HG02981 (cell line): ENCODE measurements around the gene EGFL7.

ENCODE experiments used
- ATAC-seq: cut with Tn5 transposase; IDR thresholded peaks from one replicate; pipeline ENCODE4 v1.9.1; 2021; ENCODE audit warnings: mild to moderate bottlenecking, moderate library complexity; ENCODE audit not compliant: unreplicated experiment

EGFL7 gene

DNA sequence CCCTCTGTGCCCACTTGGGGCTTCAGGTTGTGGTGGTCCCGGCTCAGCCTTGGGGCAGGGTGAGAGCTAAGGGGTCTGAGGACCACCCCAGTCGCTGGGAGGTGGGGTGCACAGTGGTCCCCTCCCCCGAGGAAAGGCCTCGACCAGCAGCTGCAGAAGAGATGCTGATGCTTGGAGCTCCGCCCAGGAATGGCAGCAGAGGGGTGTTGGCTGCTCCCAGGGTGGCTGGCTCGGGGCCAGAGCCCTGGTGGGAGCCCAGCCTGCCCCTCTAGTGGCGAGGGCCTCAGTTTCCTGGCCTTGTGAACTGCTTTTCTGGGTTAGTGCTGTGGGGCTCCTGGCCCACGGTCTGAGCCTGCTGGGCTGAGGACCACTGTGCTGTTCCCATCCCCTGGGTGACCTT is 50.8 kb downstream of the EGFL7 start:
- no peak for ATAC-seq

DNA sequence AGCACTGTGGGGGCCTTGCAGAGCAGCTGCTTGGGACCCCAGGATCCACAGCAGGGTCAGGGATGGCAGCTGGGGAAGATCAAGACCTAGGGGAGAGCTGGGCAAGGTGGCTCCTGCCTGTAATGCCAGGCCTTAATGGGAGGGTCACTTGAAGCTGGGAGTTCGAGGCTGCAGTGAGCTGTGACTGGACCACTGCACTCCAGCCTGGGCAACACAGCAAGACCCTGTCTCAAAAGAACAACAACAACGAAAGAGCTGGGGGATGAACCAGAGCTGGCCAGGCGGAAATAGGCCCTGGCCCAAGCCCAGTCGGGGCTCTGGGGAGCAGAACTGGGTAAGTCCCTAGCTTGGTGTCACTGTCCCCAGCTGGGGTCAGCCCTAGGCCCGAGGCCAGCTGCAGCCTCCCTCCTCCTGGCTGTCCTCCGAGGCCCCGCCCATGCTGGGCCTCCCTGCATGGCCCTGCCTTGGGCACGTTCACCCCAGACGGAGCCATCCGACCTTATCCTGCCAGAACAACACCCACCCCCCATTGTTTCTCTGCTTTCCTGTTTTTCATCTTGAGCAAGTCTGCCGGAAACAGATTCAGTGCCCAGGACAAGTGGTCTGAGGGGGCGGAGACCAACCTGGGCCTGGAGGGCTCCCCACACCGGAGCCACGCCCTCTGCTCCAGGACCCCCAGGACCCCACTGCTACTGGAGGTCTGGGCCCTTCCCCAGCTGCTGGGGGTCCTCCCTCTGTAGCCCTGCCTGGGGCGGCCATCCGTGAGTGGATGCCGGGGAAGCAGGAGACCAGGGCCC is 51.6 kb downstream of the EGFL7 start:
- no peak for ATAC-seq

DNA sequence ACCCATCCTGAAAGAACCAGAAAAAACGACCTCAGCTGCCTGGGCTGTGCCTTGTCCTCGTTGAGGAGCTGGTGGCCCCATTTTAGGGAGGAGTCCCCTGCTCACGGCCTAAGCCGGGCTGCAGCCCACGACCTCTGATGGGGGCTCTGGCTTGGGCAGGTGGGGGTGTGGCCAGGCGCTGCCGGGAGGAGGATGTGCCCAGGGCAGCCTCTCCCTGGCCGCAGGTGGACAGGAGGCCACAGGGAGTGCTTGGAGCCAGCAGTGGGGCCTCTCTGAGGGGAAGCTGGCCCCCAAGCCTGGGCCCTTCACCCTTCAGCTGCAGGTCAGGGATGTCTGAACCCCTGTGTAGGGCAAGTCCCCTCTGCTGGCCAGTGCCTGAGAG is 52.2 kb downstream of the EGFL7 start:
- no peak for ATAC-seq

DNA sequence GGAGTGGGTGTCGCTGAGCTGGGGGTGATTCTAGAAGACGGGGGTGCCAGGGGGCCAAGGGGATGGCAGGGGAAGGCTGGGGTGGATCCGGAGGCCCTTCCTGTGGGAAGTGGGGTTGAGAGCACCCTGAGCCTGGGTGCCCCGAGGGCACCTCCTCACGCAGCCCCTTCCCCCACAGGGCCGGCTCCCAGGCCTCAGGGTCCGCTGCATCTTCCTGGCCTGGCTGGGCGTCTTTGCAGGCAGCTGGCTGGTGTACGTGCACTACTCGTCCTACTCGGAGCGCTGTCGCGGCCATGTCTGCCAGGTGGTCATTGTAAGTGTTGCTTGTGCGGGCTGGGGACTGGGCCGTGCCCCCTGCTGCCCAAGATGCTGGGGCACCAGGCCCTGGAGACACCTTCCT is 54.7 kb downstream of the EGFL7 start:
- no peak for ATAC-seq

DNA sequence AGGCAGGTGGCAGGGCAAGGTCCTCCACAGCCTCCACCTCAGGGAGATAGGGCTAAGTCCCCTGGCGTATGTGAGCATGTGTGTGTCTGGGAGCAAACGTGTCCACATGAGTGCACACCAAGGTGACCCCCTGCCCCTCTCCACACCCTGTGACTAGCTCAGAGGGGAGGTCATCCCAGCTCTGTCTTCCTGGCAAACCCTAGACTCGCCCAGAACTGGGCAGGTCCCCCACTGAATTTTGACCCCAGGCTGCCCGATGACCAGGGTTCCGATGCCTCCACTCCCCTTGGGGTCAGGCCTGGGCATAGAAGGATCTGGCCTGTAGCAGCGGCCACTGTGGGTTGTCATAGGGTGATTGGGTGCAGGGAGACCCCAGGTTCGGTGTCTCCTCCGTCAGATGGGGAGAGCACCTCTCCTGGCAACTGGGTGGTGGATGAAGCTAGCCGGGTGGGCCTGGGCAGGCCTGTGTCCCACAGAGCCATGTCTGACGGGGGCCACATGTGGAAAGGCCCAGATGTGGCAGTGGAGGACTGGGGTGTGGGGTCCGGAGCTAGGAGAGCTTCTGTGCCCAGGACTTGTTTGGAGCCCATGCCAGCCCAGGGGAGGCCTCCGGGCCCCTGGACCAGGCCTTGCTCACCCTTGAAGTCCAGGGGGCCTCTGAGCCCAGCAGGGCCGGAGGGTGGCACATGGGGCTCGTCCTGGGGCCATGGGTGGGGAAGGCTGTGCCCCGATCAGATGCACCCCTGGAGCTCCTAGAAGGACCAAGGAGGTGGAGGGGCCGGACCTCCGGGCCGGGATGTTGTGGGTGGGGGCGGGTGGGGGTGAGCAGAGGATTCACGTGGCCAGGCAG is 55.9 kb downstream of the EGFL7 start:
- no peak for ATAC-seq

DNA sequence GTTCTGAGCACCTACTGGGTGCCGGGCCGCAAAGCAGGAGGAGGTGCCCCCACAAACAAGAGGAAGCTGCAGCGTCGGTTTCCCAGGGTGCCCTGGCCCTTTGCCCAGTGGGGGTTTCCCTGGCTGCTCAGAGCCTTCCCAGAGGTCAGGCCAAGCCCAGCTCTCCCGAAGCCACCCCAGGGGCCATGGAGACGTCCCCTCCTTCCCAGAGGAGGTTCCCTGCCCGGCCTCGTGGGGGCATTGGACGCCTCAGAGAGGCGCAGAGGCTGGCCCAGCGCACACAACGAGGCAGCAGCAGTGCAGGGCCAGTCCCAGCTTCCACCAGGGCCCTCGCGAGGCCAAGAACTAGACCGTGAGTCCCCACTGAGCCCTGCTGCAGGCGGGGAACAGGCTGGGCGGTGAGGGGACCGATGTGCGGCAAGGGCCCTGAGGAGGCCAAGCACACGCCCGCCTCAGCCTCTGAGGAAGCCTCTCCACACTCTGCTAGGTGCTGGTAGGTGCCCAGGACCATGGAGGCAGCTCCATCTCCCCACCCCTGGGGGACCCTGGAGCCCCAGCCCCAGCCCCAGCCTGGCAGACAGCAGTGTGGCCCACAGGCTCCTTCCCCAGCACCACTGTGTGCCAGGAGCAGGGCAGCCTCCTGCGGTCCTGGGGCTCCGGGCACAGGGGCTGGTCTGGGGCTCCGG is 56.6 kb downstream of the EGFL7 start:
- ATAC-seq, result no peak

DNA sequence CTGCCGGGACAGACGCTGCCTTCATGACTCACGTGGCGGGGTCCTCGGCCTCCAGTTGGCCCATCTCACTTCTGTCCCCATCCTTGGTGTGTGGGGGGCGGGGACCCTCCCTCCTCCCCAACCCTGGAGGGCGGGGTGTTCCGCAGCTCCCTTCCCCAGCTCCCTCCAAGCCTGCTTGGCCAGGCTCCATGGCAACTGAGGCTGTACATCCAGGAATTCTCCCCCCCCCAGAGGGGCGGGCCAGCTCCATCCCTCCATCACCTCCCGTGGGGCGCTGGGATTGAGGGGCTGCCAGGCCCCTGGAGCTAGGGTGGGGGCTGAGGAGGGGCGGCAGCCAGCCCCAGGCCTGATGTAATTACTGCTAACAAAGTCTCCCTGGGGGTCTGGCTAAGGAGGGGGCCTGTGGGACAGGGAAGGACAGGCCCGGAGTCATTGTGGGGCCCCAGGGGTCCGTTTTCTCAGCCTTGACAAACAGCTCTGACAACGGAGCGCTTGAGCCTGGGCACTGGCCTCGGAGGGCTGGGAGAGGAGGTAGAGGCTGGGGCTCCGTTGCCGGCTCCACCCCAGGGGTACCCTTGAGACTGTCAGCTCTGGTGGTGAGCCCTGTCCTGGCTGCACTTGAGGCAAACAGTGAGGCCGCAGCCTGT is 57.7 kb downstream of the EGFL7 start:
- no peak for ATAC-seq

DNA sequence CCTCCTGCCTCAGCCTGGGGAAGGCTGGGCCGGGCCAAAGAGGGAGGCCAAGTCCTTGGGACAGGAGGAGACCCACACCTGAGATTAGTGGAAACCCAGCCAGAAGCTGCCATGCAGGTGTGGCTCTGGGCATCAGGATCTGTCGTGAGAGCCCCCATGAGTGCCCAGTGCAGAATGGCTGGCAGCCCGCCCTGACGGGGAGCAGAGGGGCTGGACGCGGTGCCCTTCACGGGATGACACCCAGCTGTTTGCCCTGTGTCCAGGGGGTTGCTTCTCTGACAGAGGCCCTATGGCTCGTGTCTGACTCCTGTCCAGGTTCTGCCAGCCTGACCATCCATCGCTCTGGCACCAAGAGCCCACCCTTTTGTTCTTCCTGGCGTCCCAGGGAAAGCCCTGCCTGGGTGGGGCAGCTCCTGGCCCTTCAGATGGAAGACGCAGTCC is 58.2 kb downstream of the EGFL7 start:
- no peak for ATAC-seq

DNA sequence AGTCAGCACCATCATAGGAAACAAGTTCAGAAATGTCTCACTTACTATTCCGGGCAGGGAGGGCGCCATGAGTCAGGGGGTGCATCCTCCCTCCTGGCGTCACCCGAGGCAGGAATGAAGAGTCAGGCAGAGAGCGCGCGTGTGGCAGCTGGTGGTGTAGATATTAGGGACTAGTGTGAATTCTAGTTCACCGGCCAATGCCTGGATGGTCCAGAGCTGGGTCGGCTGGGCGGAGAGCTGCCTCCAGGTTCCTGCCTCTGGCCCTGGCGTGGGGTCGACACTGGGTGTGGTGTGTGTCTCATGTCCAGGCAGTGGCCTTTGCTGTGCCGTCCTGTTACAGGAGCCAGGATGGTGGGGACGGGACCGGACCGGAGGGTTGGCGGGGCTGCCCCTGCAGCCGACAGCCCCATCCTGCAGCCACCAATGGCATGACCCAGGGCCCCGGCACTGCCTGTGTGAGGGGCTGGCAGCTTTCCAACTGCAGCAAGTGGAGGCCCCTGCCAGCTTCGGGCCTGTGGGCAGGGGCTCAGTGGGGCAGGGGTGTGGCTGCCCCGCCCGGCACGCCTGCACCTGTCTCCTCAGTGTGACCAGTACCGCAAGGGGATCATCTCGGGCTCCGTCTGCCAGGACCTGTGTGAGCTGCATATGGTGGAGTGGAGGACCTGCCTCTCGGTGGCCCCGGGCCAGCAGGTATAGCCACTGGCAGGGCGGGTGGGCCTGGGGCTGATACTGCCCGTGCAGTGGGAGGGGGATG is 58.8 kb downstream of the EGFL7 start:
- ATAC-seq, result no peak
